HG02884 (cell line): Measurements from ENCODE around the gene TMEM132C.
A peak's percentile ranks its signal among the peaks of the same experiment; 100 is the strongest.
"Not testable (repeated sequence)": the region's sequence is repeated elsewhere in the genome, so short reads cannot be mapped to it uniquely, and the experiment has no call there.

Experiments
- ATAC-seq: cut with Tn5 transposase; IDR thresholded peaks from one replicate; pipeline ENCODE4 v1.9.1; 2021; ENCODE audit warnings: mild to moderate bottlenecking, moderate library complexity; ENCODE audit not compliant: unreplicated experiment

TMEM132C gene

DNA sequence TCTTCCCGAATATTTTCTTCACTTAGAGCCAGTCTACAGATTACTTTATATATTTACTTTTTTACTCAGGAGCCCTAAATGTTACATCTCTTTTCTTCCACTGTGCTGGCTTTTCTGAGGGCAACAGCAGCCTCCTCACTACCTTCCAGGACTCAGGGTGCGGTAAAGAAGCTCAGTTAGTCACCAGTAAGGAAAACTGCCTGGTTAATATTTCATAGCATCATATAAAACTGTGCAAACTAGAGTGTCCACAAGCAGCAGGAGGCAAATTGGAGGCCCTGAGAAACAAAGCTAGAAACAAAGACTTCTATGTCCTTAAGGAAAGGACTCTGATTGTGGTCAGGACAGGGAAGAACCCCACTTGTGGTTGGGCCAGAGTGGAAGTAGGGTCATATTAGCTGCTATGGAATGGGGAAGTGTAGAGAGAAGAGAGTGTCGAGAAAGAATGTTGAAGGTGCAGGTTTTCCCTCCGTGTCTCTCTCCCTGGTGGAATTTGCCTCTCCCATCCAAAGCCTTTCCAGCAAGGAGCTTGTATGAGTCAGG lies 336.7 kb downstream of the TMEM132C start:
- no peak for ATAC-seq

- not testable (repeated sequence) for ATAC-seq
These were observed 337.2 kb downstream of the TMEM132C start for GRCh38 chr12:128604219-128604618.

DNA sequence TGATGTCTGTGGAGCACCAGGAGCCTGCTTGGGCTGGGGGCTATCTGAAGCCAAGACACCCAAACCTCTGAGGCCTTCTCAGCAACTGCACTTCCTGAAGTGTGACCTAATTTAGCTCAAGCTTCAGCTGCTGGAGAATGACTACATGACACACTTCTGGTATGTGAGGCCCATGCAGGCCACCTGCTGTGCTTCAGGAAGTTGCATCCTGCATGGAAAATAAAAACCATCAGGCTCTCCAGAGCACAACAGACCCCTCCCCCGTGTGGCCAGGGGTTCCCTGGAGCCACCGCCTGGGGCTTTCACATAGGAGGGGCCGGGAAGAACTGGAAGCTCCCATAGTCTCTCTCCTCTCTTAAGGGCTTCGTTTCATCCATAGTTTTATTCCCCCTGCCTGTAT lies 339.1 kb downstream of the TMEM132C start:
- ATAC-seq, result no peak

- no peak for ATAC-seq
These were observed 339.6 kb downstream of the TMEM132C start for GRCh38 chr12:128606538-128606937.

- ATAC-seq, result no peak
These were observed 340.0 kb downstream of the TMEM132C start for GRCh38 chr12:128606970-128607369.

DNA sequence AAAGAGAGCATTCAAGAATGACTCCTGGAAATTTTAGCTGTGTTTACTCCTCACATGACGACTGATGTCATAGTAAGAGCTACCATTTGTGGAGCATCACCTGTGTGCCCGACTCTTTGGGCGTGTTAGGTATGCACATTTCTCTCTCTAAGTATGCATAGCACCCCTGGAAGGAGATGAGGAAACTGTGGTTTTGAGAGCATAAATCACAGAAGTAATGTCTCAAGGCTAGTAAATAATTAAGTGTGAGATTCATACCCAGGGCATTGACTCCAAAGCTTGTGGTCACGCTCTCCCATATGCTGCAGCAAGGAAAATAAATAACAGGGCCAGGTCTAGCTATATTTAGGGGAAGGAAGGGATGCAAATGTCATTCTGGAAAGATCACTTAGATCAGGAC lies 340.7 kb downstream of the TMEM132C start:
- no peak for ATAC-seq

GRCh38 chr12:128609861-128610260 lies 342.9 kb downstream of the TMEM132C start:
- no peak for ATAC-seq

GRCh38 chr12:128611736-128612135 lies 344.8 kb downstream of the TMEM132C start:
- no peak for ATAC-seq

DNA sequence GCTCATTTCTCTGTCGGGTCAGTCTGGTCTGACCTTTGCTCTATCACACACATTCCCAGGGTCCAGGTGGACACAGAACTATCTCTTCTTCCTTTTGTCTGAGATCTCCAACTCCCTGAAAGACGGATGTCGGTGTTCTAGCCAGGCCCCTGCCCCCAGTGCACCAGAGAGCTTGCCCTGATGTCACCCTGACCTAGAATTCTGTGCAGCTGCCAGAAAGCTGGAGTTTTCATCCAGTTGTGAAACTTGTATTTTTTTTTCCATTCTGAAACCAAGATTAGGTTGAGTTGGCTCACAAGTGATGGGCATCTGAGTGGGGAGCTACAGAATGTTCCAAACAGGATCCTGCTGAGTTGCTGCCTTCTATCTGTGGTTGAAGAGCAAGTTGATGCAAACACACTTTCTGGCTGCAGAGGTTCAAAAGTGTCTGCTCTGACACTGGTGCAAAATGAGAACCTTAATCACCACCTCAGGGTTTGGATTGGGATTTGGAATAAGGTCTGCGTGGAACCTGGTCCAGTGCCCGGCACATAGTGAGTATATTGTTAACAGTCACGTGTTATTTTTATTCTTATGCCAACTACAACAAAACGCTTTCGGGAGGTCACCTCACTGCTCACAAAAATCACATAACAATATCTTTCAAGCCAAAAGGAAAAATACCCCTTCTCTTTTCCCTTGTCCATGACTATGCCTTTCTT lies 345.3 kb downstream of the TMEM132C start:
- ATAC-seq, result no peak

DNA sequence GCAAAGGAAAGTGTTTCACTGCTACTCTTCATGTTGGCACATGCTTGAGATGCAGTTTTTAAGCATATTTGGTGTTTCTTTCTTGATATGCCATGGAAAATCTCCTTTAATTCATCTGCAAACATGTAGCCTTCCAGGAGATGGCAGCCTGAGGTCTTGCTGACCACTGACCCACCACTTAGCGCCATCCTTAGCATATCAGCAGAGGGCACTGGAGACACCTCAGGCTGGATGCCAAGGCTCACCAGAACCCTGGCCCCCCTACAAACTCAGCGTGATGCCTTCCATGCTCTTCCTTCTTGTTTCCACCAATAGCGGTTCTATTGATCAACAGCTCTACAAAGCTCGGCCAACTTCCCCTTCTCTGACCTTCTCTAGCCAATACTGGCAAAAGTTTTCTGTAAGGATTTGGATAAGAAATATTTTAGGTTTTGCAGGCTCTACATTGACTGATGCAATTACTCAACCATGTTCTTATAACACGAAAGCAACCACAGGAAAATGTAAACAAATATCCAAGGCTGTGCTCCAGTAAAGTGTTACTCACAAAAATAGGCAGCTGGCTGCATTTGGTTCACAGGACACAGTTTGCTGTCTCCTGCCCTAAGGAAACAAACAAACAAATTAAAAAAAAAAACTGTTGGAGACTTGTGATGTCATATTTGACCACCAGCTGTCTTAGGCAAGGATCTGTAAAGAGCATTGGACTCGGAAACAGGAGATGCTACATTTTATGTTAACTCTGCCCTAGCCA lies 347.0 kb downstream of the TMEM132C start:
- ATAC-seq, result no peak

DNA sequence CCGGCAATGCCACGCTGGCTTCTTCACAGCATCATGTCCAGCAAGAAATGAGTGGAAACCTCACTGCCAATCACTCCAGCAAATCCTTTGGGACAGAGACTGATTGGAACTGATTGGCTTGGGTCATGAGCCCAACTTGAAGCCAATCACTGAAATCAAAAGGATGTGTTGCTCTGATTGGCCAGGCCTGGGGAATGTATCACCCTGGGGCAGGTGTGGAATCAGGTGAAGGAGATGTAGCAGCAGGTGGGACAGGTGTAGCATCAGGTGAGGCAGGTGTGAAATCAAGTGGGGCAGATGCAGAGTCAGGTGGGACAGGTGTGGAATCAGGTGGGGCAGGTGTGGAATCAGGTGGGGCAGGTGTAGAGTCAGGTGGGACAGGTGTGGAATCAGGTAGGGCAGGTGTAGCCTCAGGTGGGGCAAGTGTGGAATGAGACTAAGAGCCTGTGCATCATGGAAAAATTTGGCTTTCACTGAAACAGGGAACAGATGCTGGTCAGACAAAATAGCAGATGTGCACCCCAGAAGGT lies 350.4 kb downstream of the TMEM132C start:
- ATAC-seq, result no peak

GRCh38 chr12:128619263-128619662 lies 352.3 kb downstream of the TMEM132C start:
- no peak for ATAC-seq

DNA sequence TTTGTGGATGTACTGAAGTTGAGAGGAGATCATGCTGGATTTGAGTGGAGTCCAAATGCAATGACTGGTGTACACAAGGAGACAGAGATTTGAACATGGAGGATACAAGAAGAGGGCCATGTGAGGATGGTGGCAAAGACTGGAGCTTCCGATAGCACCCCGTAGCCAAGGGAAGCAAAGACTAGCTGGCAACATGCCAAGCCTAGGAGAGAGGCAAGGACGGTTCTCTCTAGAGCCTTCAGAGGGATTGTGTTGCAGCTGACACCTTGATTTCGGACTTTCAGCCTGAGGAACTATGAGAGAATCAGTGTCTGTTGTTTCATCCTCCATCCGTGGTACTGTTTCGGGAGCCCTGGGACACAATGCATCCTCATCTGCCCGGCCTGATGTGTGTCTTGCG lies 354.3 kb downstream of the TMEM132C start:
- no peak for ATAC-seq

DNA sequence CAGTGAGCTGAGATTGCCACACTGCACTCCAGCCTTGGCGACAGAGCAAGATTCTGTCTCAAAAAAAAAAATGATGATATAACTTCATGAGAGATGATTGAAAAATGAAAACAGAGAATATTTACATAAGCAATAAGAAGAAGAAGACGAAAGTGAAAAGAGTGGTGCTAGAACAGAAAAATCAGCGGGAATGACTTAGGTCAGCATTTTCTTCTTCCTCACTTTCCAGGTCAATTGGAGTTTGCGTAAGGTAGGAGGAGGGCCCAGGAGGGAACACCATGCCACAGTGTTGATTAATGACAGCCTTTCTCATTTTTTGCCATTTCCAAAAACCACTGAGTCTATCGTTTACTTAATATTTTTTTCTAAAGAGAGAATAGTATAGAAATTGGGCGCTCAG lies 356.8 kb downstream of the TMEM132C start:
- no peak for ATAC-seq

DNA sequence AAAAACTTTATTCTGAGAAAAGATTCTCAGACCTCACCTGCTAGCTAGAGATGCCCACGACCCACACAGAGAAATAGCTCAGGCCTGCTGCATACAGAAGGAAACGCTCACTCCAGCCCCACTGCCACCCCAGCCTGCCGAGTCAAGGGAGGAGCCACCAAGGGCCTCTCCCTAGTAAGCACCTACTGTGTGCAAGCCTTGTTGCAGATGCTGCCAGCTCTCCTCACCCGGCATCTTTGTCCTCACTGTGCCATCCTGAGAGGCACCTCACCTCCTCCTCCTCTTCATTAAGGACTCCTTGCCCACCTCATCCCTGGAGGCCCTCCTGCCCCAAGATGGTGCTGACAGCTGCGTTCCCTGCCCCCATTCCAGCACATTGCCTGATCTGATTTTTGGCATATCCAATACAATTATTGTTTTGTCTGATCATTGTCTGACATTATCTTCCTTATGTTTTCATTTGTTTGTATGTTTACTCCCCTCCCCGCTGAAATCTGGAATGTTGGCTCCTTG lies 359.9 kb downstream of the TMEM132C start:
- ATAC-seq, result no peak

DNA sequence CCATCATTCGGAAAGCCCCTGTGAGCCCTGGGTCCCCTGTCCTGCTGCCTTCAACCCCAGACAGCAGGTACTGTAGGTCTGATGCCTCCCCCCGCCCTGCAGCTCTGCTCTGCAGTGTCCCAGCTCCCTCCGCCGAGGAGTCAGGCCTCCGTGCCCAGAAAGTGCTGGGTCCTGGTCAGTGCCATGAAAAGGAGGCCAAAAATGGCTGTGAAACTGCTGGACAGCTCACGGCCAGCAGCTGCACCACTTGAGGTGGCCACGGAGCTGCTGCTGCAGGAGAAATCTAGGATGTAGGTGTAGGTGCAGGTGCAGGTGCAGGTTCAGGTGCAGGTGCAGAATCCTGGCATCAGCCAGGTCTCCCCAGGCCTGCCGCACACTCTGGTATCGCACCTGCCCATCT lies 360.7 kb downstream of the TMEM132C start:
- ATAC-seq, result no peak

DNA sequence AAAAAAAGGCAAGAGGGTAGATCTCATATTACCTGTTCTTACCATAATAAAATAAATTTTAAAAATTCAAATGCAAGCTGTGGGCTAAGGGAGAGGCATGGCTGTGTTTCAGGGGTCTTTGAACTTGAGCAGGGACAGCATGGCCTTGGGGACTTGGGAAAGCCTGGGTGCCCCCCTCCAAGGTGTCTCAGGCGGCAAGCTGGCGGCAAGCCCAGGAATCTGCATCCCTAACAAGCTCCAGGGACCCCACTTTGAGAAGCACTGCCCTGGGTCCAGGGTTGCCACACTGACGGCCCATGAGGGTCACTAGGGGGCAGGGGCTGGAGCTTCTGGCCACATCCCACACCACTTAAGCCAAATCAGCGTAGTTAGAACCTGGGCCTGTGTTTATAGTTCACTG lies 363.0 kb downstream of the TMEM132C start:
- ATAC-seq, result no peak

GRCh38 chr12:128637642-128638606 lies 371.0 kb downstream of the TMEM132C start:
- ATAC-seq, result peak; percentile 86

- no peak for ATAC-seq
These were observed 372.1 kb downstream of the TMEM132C start for GRCh38 chr12:128639089-128639488.

GRCh38 chr12:128643155-128643554 lies 376.2 kb downstream of the TMEM132C start:
- no peak for ATAC-seq
